Common myeloid progenitor, CD34-positive (primary cell): Measurements from ENCODE around the gene HTR2C.
A peak's percentile ranks its signal among the peaks of the same experiment; 100 is the strongest.
"Not testable (repeated sequence)": the region's sequence is repeated elsewhere in the genome, so short reads cannot be mapped to it uniquely, and the experiment has no call there.

ENCODE experiments used
- CTCF ChIA-PET: fragments of 350-600 bp; sonication (Branson Sonifier 250); formaldehyde crosslinking; loops from one replicate; lab custom pipeline; 2021; ENCODE audit warnings: antibody characterized with exemption; lab: Charles Lee
- POLR2A ChIA-PET: fragments of 350-600 bp; sonication (Branson Sonifier 250); formaldehyde crosslinking; loops from one replicate; lab custom pipeline; 2021; ENCODE audit warnings: antibody characterized with exemption; lab: Charles Lee
- DNase-seq, 3 donors: peaks; one replicate each; pipeline versions ENCODE4 v3.0.0 to v3.0.0-alpha.2; 2013
- H3K27ac ChIP-seq, 2 experiments: 1 replicate in 1 of 2; 2 replicates in 1 of 2; pipeline ENCODE4 v1.7.0; 2013; ENCODE audit warnings: inconsistent platforms in 2 of 2, low read length in 2 of 2, mild to moderate bottlenecking in 2 of 2, low read depth in 1 of 2, moderate library complexity in 1 of 2; ENCODE audit not compliant: severe bottlenecking in 2 of 2, insufficient read depth in 1 of 2, poor library complexity in 1 of 2
- H3K27me3 ChIP-seq, 5 experiments: replicated peaks in 2 of 5; 1 replicate in 3 of 5; 2 replicates in 2 of 5; pipeline versions ENCODE4 v1.6.1 to v1.7.0; 2013; ENCODE audit warnings: low read length in 4 of 5, mild to moderate bottlenecking in 2 of 5, moderate library complexity in 2 of 5, inconsistent platforms in 1 of 5; ENCODE audit not compliant: insufficient read depth in 5 of 5, control insufficient read depth in 4 of 5
- H3K36me3 ChIP-seq, 4 experiments: 1 replicate in 2 of 4; 2 replicates in 2 of 4; pipeline versions ENCODE4 v1.6.1 to v1.7.0; 2013; ENCODE audit warnings: low read length in 3 of 4, control low read depth in 1 of 4, mild to moderate bottlenecking in 1 of 4; ENCODE audit not compliant: control insufficient read depth in 4 of 4, insufficient read depth in 4 of 4
- H3K4me1 ChIP-seq, 4 experiments: 1 replicate in 3 of 4; 2 replicates in 1 of 4; pipeline versions ENCODE4 v1.6.1 to v1.7.1; 2013; ENCODE audit warnings: low read length in 3 of 4, mild to moderate bottlenecking in 3 of 4, control low read depth in 1 of 4, inconsistent platforms in 1 of 4, moderate library complexity in 1 of 4; ENCODE audit not compliant: control insufficient read depth in 4 of 4, insufficient read depth in 4 of 4; ENCODE audit errors: control extremely low read depth in 1 of 4
- H3K4me3 ChIP-seq, 7 experiments: 1 replicate in 4 of 7; 2 replicates in 3 of 7; pipeline versions ENCODE4 v1.5.1 to v1.7.0; 2013; ENCODE audit warnings: mild to moderate bottlenecking in 7 of 7, low read length in 6 of 7, moderate library complexity in 6 of 7, inconsistent platforms in 2 of 7, low read depth in 2 of 7, control low read depth in 1 of 7; ENCODE audit not compliant: insufficient read depth in 4 of 7, control insufficient read depth in 1 of 7; ENCODE audit errors: extremely low read depth in 1 of 7
- H3K9me3 ChIP-seq, 5 experiments: 1 replicate in 4 of 5; 2 replicates in 1 of 5; pipeline versions ENCODE4 v1.6.1 to v1.7.1; 2013; ENCODE audit warnings: low read length in 4 of 5, mild to moderate bottlenecking in 2 of 5, inconsistent platforms in 1 of 5, low read depth in 1 of 5, moderate library complexity in 1 of 5; ENCODE audit not compliant: control insufficient read depth in 4 of 5, insufficient read depth in 2 of 5; ENCODE audit errors: control extremely low read depth in 1 of 5
- WGBS: methylation state at CpG from one replicate; pipeline ENCODE4 v1.1.5; 2013; ENCODE audit not compliant: insufficient coverage; 5-methylcytosine and 5-hydroxymethylcytosine counted together

HTR2C gene

DNA sequence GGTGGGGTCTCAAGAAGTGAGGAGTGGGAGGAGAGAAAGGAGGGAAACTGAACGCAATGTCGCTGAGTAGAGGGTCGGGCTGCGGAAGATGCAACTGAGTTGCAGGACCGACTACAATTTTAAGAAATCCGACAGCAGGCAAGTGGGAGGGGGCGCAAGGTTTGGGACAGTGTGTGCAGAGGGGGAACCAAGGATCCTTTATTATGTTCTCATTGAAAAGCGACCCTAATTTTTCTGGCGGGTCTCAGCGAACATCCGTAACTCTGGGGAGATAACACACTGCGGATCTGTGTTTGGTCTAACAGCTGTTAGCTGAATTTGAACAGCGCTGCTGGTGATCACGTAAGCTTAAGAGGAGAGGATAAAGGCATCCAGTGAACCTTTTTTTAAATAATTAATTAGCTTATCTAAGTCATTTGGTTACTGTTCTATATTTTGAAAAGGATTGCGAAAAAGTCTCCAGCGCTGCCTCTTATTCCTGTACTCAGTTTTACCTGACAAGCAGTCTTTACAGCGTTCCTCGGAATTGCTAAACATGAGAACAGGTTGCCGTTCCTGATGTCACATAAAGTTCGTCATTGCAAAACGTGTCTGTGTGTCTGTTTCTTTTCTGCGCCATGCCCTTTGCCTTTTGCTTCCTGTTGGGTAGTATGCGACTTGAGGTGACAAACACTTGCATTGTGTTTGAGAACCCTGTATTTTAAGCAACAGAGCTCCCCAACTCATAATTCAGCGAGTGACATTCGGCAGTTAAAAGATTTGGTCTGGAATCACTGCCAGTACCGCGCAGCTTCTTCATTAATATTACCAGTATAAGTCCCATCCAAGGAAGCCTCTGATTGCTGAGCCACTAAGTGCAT lies 1.3 kb downstream of the HTR2C start:
- Histone ChIP-seq H3K27me3 (peaks cover 7 to 69% (median 46%) of the 10 kb centered on the region in 5 experiments), H3K9me3 (peaks cover 0 to 22% (median 13%) of the 10 kb centered on the region in 5 experiments), H3K36me3 (no peaks in the 10 kb centered on the region), H3K4me1 (peaks cover 0 to 24% (median 7%) of the 10 kb centered on the region in 4 experiments), H3K4me3 (peak overlapping the region in 4 of 7 experiments; percentile 42 to 64 (median 46)), H3K27ac (no peak overlapping the region)
- peak in 2 of 3 donors; percentile 22 to 40 for DNase-seq
- 9% methylated on average over 24 of the region's 27 CpGs for WGBS
- ChIA-PET CTCF (no interaction called here), POLR2A (no interaction called here)

DNA sequence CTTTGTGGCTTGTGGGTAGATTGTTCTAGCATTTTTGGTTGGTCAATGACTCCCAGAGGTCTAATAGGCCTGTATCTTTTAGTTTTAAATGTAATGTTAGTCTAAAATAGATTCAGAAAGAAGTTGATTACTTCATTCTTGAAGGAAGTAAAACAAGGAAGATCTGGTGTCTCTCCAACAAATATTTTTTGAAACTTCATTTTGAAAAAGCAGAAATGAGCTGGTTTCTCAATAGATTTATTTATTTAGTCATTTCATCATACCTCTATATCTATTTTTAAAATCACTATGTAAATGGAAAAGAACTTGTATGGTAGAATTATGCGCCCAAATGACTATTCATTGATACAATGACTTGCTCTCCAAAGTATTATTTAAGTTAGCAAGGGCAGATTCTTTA lies 7.2 kb downstream of the HTR2C start:
- no CpG with 5 or more reads among the region's 1 CpG for WGBS
- no peak overlapping the region for H3K27ac ChIP-seq
- CTCF ChIA-PET: no interaction called here

GRCh38 chrX:114599305-114599704 lies 15.4 kb downstream of the HTR2C start:
- CTCF ChIA-PET: interaction anchor here (0.9 to 1.5 kb wide), 2 partner anchors 11 to 12 kb away, joined by 3 to 4 read pairs; no protein-coding TSS in a partner anchor
- POLR2A ChIA-PET: no interaction called here
- H3K4me1 ChIP-seq: no peaks in the 10 kb centered on the region
- peaks cover 0 to 4% (median 2%) of the 10 kb centered on the region in 5 experiments for H3K27me3 ChIP-seq
- H3K27ac ChIP-seq: no peak overlapping the region
- H3K9me3 ChIP-seq: no peaks in the 10 kb centered on the region
- no peak for DNase-seq
- no peaks in the 10 kb centered on the region for H3K36me3 ChIP-seq
- H3K4me3 ChIP-seq: no peak overlapping the region
- WGBS: no CpG with 5 or more reads among the region's 1 CpG

More for the DNA sequence above, 7.2 kb downstream of the HTR2C start:
- POLR2A ChIA-PET: no interaction called here
- Histone ChIP-seq H3K9me3 (no peaks in the 10 kb centered on the region), H3K4me1 (no peaks in the 10 kb centered on the region), H3K27me3 (peaks cover 0 to 16% (median 9%) of the 10 kb centered on the region in 5 experiments), H3K4me3 (no peak overlapping the region), H3K36me3 (no peaks in the 10 kb centered on the region)
- no peak for DNase-seq

- peaks cover 0 to 4% (median under 1%) of the 10 kb centered on the region in 5 experiments for H3K27me3 ChIP-seq
- CTCF ChIA-PET: no interaction called here
- WGBS: no CpG with 5 or more reads among the region's 4 CpGs
- H3K4me1 ChIP-seq: no peaks in the 10 kb centered on the region
- H3K36me3 ChIP-seq: no peaks in the 10 kb centered on the region
- H3K9me3 ChIP-seq: no peaks in the 10 kb centered on the region
- H3K27ac ChIP-seq: no peak overlapping the region
- no peak overlapping the region for H3K4me3 ChIP-seq
- POLR2A ChIA-PET: no interaction called here
- DNase-seq: no peak
Observed at GRCh38 chrX:114599911-114600310, 16.0 kb downstream of the HTR2C start.

- DNase-seq, H3K36me3 ChIP-seq, POLR2A ChIA-PET, H3K27ac ChIP-seq, H3K4me3 ChIP-seq, H3K27me3 ChIP-seq, CTCF ChIA-PET, H3K9me3 ChIP-seq, H3K4me1 ChIP-seq: not testable (repeated sequence)
- WGBS: 98% methylated on average over 5 of the region's 10 CpGs
Observed at GRCh38 chrX:114606619-114607018, 22.7 kb downstream of the HTR2C start.

DNA sequence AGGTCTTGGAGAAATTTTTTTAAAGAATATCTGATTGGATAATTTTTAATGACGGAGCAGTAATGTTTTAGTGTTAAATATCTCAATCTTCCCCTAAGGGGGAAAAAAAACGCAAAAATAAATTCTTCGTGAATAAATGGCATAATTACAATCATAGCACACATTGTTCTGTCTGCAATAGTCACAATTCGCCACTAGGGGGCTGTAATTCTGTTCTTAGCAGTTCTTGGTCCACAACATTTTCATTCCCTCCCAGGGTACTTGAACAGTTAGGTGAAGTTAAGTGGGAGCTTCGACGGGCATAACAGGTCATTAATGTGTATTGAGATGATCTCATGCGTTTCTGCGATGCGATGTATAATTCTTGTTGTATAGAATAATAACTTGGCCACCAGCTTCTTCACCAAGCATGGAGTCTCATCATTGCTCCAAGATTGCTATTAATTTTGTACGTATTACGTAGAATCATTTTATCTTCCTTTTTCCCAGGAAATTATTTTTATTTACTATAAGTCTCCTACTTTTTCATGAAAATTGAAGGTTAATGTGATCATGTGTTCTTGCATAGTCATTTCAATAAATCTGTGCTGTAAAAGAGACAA lies 27.2 kb downstream of the HTR2C start:
- H3K9me3 ChIP-seq: no peaks in the 10 kb centered on the region
- no peaks in the 10 kb centered on the region for H3K36me3 ChIP-seq
- ChIA-PET POLR2A (no interaction called here), CTCF (interaction anchor here (0.6 to 1.3 kb wide), 4 partner anchors 11 to 79 kb away, joined by 3 to 4 read pairs (median 3); no protein-coding TSS in a partner anchor)
- H3K27ac ChIP-seq: no peak overlapping the region
- DNase-seq: peak; percentile 25 to 71 (median 56)
- no peaks in the 10 kb centered on the region for H3K4me1 ChIP-seq
- H3K27me3 ChIP-seq: peaks cover 0 to 2% (median 0%) of the 10 kb centered on the region in 5 experiments
- 28% methylated on average over 3 of the region's 11 CpGs for WGBS
- no peak overlapping the region for H3K4me3 ChIP-seq

GRCh38 chrX:114615765-114616164 lies 31.9 kb downstream of the HTR2C start:
- Histone ChIP-seq H3K4me1 (no peaks in the 10 kb centered on the region), H3K4me3 (no peak overlapping the region), H3K9me3 (no peaks in the 10 kb centered on the region), H3K27ac (no peak overlapping the region), H3K36me3 (no peaks in the 10 kb centered on the region), H3K27me3 (peaks cover 0 to 2% (median 0%) of the 10 kb centered on the region in 5 experiments)
- no peak for DNase-seq
- ChIA-PET CTCF (no interaction called here), POLR2A (no interaction called here)
